Measurements from ENCODE around the gene FASN. TPM values are rescaled to one million over a fixed set of nuclear protein-coding genes. Genes with fewer than 3 reads are reported as not detected.

The FASN gene
- total and polyA plus RNA-seq, 7 experiments from 2014 or later = 0.96 to 168 (median 26.7) TPM

DNA sequence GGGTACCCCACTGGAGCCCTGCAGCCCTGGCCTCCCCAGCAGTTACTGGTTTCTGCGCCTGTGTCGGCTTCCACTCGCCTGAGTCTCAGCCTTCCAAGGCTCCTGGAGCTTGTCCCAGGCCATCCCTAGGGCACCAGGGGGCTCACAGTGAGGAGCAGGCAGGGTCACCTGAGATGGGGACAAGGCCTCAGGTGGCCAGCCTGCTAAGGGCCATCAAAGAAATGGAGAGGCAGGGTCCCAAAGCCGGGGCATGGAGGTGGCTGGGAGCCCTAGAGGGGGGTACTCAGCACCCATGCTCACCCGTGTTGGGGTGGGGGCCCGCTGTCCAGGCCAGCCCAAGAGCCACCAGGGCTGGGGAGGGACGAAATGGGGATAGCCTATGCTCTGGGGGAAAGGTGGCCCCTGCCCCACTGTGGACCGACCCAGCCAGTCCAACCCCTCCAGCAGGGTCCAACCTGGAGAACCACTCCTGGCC, 1.3 kb downstream of the FASN start:
- H3K27ac ChIP-seq (ENCODE audit: low read depth, low read length) = peak overlapping the region; percentile 97

DNA sequence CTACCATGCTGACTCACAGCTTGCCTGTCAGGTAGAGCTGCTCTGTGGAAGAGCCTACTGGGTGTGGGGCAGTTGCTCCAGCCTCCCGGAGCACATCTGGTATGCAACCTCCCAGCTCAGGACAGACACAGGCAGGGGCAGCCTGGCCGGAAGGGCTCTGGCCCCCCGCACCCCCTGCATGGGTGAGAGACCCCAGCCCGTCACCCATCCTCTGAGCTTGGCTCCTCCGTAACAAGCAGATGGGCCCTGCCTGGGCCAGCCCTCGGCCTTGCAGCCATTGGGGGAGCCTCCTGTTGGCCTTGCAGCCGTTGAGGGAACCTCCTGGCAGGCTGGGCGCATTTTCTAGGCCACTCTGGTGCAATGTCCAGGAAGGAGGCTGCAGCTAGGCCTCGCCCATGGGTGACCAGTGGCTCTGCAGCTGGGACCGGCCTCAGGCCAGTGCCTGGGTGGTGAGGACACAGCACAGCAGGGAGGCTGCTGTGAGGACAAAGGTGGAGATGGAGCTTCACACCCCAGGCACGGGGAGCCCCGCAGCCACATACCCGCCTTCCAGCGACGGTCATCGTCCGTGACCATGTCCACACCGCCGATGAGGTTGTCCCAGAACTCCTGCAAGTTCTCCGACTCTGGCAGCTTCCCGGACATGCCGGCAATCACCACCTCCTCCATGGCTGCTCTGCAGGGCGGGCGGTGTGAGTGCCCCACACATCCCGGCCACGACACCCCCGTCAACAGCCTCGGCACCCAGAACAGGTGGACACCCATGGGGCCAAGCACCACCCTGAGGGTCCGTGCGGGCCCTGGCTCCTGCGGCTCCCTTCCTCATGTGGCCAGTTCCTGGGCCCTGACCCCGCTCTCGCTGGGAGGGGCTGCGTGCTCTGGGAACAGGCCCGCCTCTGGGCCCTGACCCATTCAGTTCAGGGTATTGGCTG, 2.0 kb downstream of the FASN start:
- Histone ChIP-seq H3K4me1 (ENCODE audit: control insufficient read depth in 2 of 2, insufficient read depth in 2 of 2, low read length in 2 of 2) (peaks cover 4 to 12% of the 10 kb centered on the region in 2 donors), H3K36me3 (ENCODE audit: control insufficient read depth in 2 of 3, insufficient read depth in 3 of 3, low read length in 3 of 3) (peaks cover 0 to 46% (median 0%) of the 10 kb centered on the region in 3 experiments), H3K27ac (ENCODE audit: low read depth, low read length) (peak overlapping the region; percentile 97), H3K9me3 (ENCODE audit: control insufficient read depth in 2 of 3, low read length in 3 of 3) (no peaks in the 10 kb centered on the region), H3K4me3 (ENCODE audit: low read length) (no peak overlapping the region), H3K27me3 (ENCODE audit: control insufficient read depth in 2 of 2, insufficient read depth in 2 of 2, low read length in 2 of 2) (no peaks in the 10 kb centered on the region)
- intact Hi-C loops (cut with micrococcal nuclease) = loop anchor here (5.0 to 10.0 kb wide), 2 partner anchors 61 to 414 kb away; partner anchors contain the start of genes ARL16 (in 1 of the 2), DCXR (in 1 of the 2), HGS (in 1 of the 2) and RAC3 (in 1 of the 2)
- peaks cover 0 to 3% (median 0%) of the 10 kb centered on the region in 5 donors for H3K36me3 Mint-ChIP-seq
- POLR2A ChIA-PET = interaction anchor here (0.7 to 1.1 kb wide), 4 partner anchors 10 to 58 kb away, joined by 3 to 6 read pairs (median 3); partner anchors contain the start of gene DCXR
- peaks cover 0 to 12% (median 7%) of the 10 kb centered on the region in 7 donors for H3K4me1 Mint-ChIP-seq
- CTCF ChIA-PET = interaction anchor here (0.6 kb wide), 1 partner anchor 93 kb away, joined by 3 read pairs; no protein-coding TSS in a partner anchor
- no peaks in the 10 kb centered on the region for H3K27me3 Mint-ChIP-seq
- DNase-seq = peak in 1 of 9 donors; percentile 9
- H3K4me3 Mint-ChIP-seq = peak overlapping the region in 7 of 10 donors; percentile 16 to 76 (median 63)
- ATAC-seq = no peak
- H3K27ac Mint-ChIP-seq = peak overlapping the region in 2 of 9 donors; percentile 52 to 56
- no peaks in the 10 kb centered on the region for H3K9me3 Mint-ChIP-seq

More for the DNA sequence above, 1.3 kb downstream of the FASN start:
- Histone ChIP-seq H3K4me3 (ENCODE audit: low read length) (peak overlapping the region; percentile 47), H3K9me3 (ENCODE audit: control insufficient read depth in 2 of 3, low read length in 3 of 3) (no peaks in the 10 kb centered on the region), H3K27me3 (ENCODE audit: control insufficient read depth in 2 of 2, insufficient read depth in 2 of 2, low read length in 2 of 2) (no peaks in the 10 kb centered on the region), H3K4me1 (ENCODE audit: control insufficient read depth in 2 of 2, insufficient read depth in 2 of 2, low read length in 2 of 2) (peaks cover 4 to 12% of the 10 kb centered on the region in 2 donors), H3K36me3 (ENCODE audit: control insufficient read depth in 2 of 3, insufficient read depth in 3 of 3, low read length in 3 of 3) (peaks cover 0 to 38% (median 0%) of the 10 kb centered on the region in 3 experiments)
- DNase-seq (no peak), ATAC-seq (no peak)
- CTCF ChIA-PET = no interaction called here
- Mint-ChIP-seq H3K27ac (peak overlapping the region in 3 of 9 donors; percentile 28 to 76 (median 38)), H3K27me3 (no peaks in the 10 kb centered on the region), H3K36me3 (peaks cover 0 to 3% (median 0%) of the 10 kb centered on the region in 5 donors), H3K4me1 (peaks cover 0 to 14% (median 7%) of the 10 kb centered on the region in 7 donors), H3K9me3 (no peaks in the 10 kb centered on the region), H3K4me3 (peak overlapping the region in 9 of 10 donors; percentile 23 to 83 (median 67))
- POLR2A ChIA-PET = interaction anchor here (0.7 to 1.1 kb wide), 2 partner anchors 10 to 44 kb away, joined by 3 to 6 read pairs; no protein-coding TSS in a partner anchor
- intact Hi-C loops (cut with micrococcal nuclease) = loop anchor here (1.0 to 10.0 kb wide), 3 partner anchors 31 to 414 kb away; partner anchors contain the start of genes ARL16 (in 1 of the 2), DCXR (in 1 of the 2), DUS1L (in 1 of the 2) and HGS (in 1 of the 2)

DNA sequence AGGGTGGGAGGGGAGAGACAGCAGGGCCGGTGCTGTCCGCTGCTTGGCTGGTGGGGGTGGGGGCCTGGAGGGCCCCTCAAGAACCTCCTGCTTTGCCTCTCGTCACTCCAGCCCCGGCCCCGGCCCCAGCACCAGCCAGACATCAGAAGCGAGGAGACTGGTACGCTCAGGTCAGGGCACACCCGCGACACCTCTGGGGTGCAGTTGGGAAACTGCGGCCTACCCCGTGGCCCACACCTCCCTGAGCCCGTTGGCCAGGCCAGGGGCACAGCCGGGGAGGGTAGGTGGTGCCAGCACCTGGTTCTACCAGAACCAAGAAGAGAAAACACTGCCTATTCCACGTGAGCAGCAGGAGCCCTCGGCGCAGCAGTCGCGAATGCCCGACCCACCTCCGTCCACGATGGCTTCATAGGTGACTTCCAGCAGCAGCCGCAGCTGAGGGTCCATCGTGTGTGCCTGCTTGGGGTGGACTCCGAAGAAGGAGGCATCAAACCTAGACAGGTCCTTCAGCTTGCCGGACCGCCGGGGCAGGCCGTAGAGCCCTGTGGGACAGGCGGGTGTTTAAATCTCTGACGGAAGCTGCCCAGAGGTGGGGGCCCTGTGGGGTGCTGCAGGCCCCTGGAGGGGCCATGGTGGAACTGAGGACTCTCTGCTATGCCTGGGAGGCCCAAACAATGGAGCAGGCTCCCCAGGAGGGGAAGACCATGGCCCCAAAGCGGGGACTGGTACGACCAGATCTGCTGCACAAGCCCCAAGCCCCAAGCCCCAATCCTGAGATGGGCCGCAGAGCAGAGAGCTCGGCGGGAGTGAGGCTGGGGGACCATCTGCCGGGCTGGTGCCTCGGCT, 2.9 kb downstream of the FASN start:
- H3K4me3 Mint-ChIP-seq = peak overlapping the region in 2 of 10 donors; percentile 53 to 63
- no peaks in the 10 kb centered on the region for H3K9me3 ChIP-seq (ENCODE audit: control insufficient read depth in 2 of 3, low read length in 3 of 3)
- H3K4me1 ChIP-seq (ENCODE audit: control insufficient read depth in 2 of 2, insufficient read depth in 2 of 2, low read length in 2 of 2) = peaks cover 4 to 12% of the 10 kb centered on the region in 2 donors
- peaks cover 0 to 3% (median 0%) of the 10 kb centered on the region in 5 donors for H3K36me3 Mint-ChIP-seq
- ChIA-PET CTCF (interaction anchor here (0.6 kb wide), 1 partner anchor 94 kb away, joined by 3 read pairs; no protein-coding TSS in a partner anchor), POLR2A (interaction anchor here (0.9 to 1.1 kb wide), 3 partner anchors 11 to 57 kb away, joined by 3 to 6 read pairs (median 3); partner anchors contain the start of gene DCXR)
- H3K36me3 ChIP-seq (ENCODE audit: control insufficient read depth in 2 of 3, insufficient read depth in 3 of 3, low read length in 3 of 3) = peaks cover 0 to 54% (median 0%) of the 10 kb centered on the region in 3 experiments
- peak in 1 of 9 donors; percentile 14 for DNase-seq
- H3K4me1 Mint-ChIP-seq = peaks cover 0 to 10% (median 5%) of the 10 kb centered on the region in 7 donors
- no peak overlapping the region for H3K4me3 ChIP-seq (ENCODE audit: low read length)
- no peak for ATAC-seq
- no peak overlapping the region for H3K27ac ChIP-seq (ENCODE audit: low read depth, low read length)
- no peaks in the 10 kb centered on the region for H3K27me3 Mint-ChIP-seq
- H3K9me3 Mint-ChIP-seq = no peaks in the 10 kb centered on the region
- H3K27me3 ChIP-seq (ENCODE audit: control insufficient read depth in 2 of 2, insufficient read depth in 2 of 2, low read length in 2 of 2) = no peaks in the 10 kb centered on the region
- intact Hi-C loops (cut with micrococcal nuclease) = loop anchor here (5.0 to 10.0 kb wide), 2 partner anchors 60 to 413 kb away; partner anchors contain the start of genes ARL16 (in 1 of the 2), DCXR (in 1 of the 2), HGS (in 1 of the 2) and RAC3 (in 1 of the 2)
- H3K27ac Mint-ChIP-seq = no peak overlapping the region

DNA sequence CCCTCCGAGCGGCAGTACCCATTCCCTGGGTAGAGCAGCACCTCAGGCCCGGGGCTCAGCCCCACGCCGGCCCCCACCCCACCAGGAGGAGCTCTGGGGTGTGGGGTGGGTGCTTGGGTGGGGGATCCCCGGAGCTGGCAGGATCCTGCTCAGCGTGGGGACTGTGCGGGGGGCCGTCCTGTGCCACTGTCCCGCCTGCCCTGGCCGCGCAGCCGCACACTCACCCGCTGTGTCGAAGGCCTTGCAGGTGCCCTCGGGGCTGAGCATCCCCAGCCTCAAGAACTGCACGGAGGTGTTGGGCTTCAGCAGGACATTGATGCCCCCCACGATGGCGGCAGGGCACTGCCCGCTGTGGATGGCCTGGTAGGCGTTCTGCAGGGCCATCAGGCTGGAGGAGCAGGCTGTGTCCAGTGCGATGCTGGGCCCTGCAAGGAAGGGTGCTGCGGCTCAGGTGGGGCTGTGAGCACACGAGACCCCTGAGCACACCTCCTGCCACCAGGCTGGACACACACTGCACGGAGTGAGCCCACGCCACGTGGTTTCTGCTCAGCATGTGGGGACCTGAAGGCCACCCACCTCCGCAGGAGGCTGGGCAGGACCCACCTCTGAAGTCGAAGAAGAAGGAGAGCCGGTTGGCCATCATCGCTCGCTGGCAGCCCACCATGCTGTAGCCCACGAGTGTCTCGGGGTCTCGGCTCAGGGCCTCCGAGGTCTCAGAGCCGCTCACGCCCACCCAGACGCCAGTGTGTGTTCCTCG, 4.9 kb downstream of the FASN start:
- Mint-ChIP-seq H3K4me3 (peak overlapping the region in 1 of 10 donors; percentile 45), H3K4me1 (peaks cover 0 to 4% (median 0%) of the 10 kb centered on the region in 7 donors), H3K9me3 (no peaks in the 10 kb centered on the region), H3K27me3 (no peaks in the 10 kb centered on the region), H3K27ac (peak overlapping the region in 1 of 9 donors; percentile 71), H3K36me3 (peaks cover 0 to 3% (median 2%) of the 10 kb centered on the region in 5 donors)
- H3K4me3 ChIP-seq (ENCODE audit: low read length) = no peak overlapping the region
- H3K27me3 ChIP-seq (ENCODE audit: control insufficient read depth in 2 of 2, insufficient read depth in 2 of 2, low read length in 2 of 2) = no peaks in the 10 kb centered on the region
- no peaks in the 10 kb centered on the region for H3K9me3 ChIP-seq (ENCODE audit: control insufficient read depth in 2 of 3, low read length in 3 of 3)
- POLR2A ChIA-PET = no interaction called here
- CTCF ChIA-PET = no interaction called here
- DNase-seq = peak in 1 of 9 donors; percentile 6
- intact Hi-C loops (cut with micrococcal nuclease) = loop anchor here in 1 of 2 donors (10.0 kb wide), 1 partner anchor 58 kb away; the partner anchor contains the start of genes DCXR and RAC3
- peaks cover 0 to 74% (median 5%) of the 10 kb centered on the region in 3 experiments for H3K36me3 ChIP-seq (ENCODE audit: control insufficient read depth in 2 of 3, insufficient read depth in 3 of 3, low read length in 3 of 3)
- no peak for ATAC-seq
- no peak overlapping the region for H3K27ac ChIP-seq (ENCODE audit: low read depth, low read length)
- peaks cover 4 to 12% of the 10 kb centered on the region in 2 donors for H3K4me1 ChIP-seq (ENCODE audit: control insufficient read depth in 2 of 2, insufficient read depth in 2 of 2, low read length in 2 of 2)

DNA sequence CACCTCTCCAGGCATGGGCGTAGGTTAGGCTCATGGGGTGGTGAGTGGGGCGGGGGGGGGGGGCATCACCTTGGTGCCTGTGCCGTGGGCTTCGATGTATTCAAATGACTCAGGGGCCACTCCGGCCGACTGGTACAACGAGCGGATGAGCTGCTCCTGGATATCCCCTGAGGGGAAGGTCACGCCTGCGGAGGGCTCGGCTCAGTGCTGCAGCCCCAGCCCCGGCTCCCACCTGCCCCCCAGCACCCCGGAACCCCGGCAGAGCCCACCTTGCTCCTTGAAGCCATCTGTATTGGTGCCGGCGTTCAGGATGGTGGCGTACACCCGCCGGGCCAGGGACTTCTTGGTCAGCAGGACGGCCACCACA, 5.4 kb downstream of the FASN start:
- H3K4me3 Mint-ChIP-seq = no peak overlapping the region
- peaks cover 0 to 4% (median 0%) of the 10 kb centered on the region in 7 donors for H3K4me1 Mint-ChIP-seq
- no peak overlapping the region for H3K27ac Mint-ChIP-seq
- H3K27me3 Mint-ChIP-seq = no peaks in the 10 kb centered on the region
- H3K4me3 ChIP-seq (ENCODE audit: low read length) = no peak overlapping the region
- H3K9me3 Mint-ChIP-seq = no peaks in the 10 kb centered on the region
- H3K9me3 ChIP-seq (ENCODE audit: control insufficient read depth in 2 of 3, low read length in 3 of 3) = no peaks in the 10 kb centered on the region
- intact Hi-C loops (cut with micrococcal nuclease) = loop anchor here in 1 of 2 donors (10.0 kb wide), 1 partner anchor 58 kb away; the partner anchor contains the start of genes DCXR and RAC3
- H3K36me3 Mint-ChIP-seq = peaks cover 0 to 3% (median 2%) of the 10 kb centered on the region in 5 donors
- ATAC-seq (no peak), DNase-seq (no peak)
- H3K27ac ChIP-seq (ENCODE audit: low read depth, low read length) = no peak overlapping the region
- peaks cover 4 to 12% of the 10 kb centered on the region in 2 donors for H3K4me1 ChIP-seq (ENCODE audit: control insufficient read depth in 2 of 2, insufficient read depth in 2 of 2, low read length in 2 of 2)
- H3K27me3 ChIP-seq (ENCODE audit: control insufficient read depth in 2 of 2, insufficient read depth in 2 of 2, low read length in 2 of 2) = no peaks in the 10 kb centered on the region
- ChIA-PET POLR2A (no interaction called here), CTCF (no interaction called here)
- H3K36me3 ChIP-seq (ENCODE audit: control insufficient read depth in 2 of 3, insufficient read depth in 3 of 3, low read length in 3 of 3) = peaks cover 0 to 80% (median 5%) of the 10 kb centered on the region in 3 experiments

All from naive thymus-derived CD4-positive, alpha-beta T cell (primary cell).